HCT116 (cell line): Measurements from ENCODE around the gene TMEM52. TPM values are rescaled to one million over a fixed set of nuclear protein-coding genes. Genes with fewer than 3 reads are reported as not detected.

ENCODE experiments used
- ATAC-seq: fragments of 200-7000 bp; cut with Tn5 transposase; 2 replicates; pipeline ENCODE4 v1.9.1; 2020; ENCODE audit warnings: mild to moderate bottlenecking, moderate library complexity
- BruUV-seq: library from RNA; stranded (reverse); fragments of 400-500 nt; replicated peaks from 2 replicates; lab custom pipeline; 2021; lab: Mats Ljungman, UMichigan
- CTCF ChIA-PET: fragments of 300-600 bp; sonication (Branson Sonifier 250); formaldehyde crosslinking; loops from one replicate; lab custom pipeline; 2021; ENCODE audit warnings: antibody characterized with exemption; lab: Charles Lee
- POLR2A ChIA-PET: fragments of 300-600, 350-600 bp; sonication (Branson Sonifier 250); formaldehyde crosslinking; loops from one replicate; lab custom pipeline; 2021; ENCODE audit warnings: antibody characterized with exemption; lab: Charles Lee
- RAD21 ChIA-PET, 2 experiments: fragments of 300-600 bp; sonication (Branson Sonifier 250); formaldehyde crosslinking; loops; one replicate each; lab custom pipeline; 2023; ENCODE audit warnings: low total read pairs in 2 of 2; ENCODE audit not compliant: uncharacterized antibody in 2 of 2, unreplicated experiment in 2 of 2, low non-redundant PET in 1 of 2; lab: Charles Lee
- DNase-seq: peaks from one replicate; pipeline ENCODE4 v3.0.0-alpha.2; 2010; ENCODE audit warnings: low read depth, low spot score
- H2AFZ ChIP-seq: fragments of 200-600 bp; shearing (Covaris generic), sonication (generic); 2 replicates; pipeline ENCODE4 v1.6.1; 2017; ENCODE audit warnings: low read depth, mixed run types, mixed read lengths, antibody characterized with exemption, low read length; ENCODE audit not compliant: poor library complexity, severe bottlenecking
- H3K27ac ChIP-seq: 2 replicates; pipeline ENCODE4 v1.5.1; 2012; ENCODE audit warnings: low read depth, low read length
- H3K27me3 ChIP-seq: fragments of 200-600 bp; sonication (generic); 2 replicates; pipeline ENCODE4 v1.6.1; 2016; ENCODE audit warnings: mixed run types, low read length, mixed read lengths; ENCODE audit not compliant: insufficient read depth
- H3K36me3 ChIP-seq, 2 experiments: fragments of 200-500 bp in 1 of 2; fragments of 200-600 bp in 1 of 2; sonication (Bioruptor generic) in 1 of 2; sonication (generic) in 1 of 2; 2 replicates each; pipeline versions ENCODE4 v1.5.1 to v1.6.1; 2014 to 2016; ENCODE audit warnings: low read length in 2 of 2, inconsistent platforms in 1 of 2, mixed read lengths in 1 of 2, mixed run types in 1 of 2; ENCODE audit not compliant: insufficient read depth in 2 of 2, control insufficient read depth in 1 of 2
- H3K4me1 ChIP-seq, 2 experiments: fragments of 200-600 bp in 1 of 2; sonication (generic) in 1 of 2; 2 replicates each; pipeline versions ENCODE4 v1.5.1 to v1.6.1; 2012 to 2017; ENCODE audit warnings: low read length in 2 of 2, inconsistent platforms in 1 of 2, mild to moderate bottlenecking in 1 of 2, mixed read lengths in 1 of 2, mixed run types in 1 of 2, moderate library complexity in 1 of 2; ENCODE audit not compliant: insufficient read depth in 2 of 2, control insufficient read depth in 1 of 2
- H3K4me2 ChIP-seq: fragments of 200-600 bp; sonication (generic); 2 replicates; pipeline ENCODE4 v1.6.1; 2017; ENCODE audit warnings: mixed run types, low read length, mixed read lengths
- H3K4me3 ChIP-seq, 2 experiments: fragments of 200-600 bp in 1 of 2; sonication (generic) in 1 of 2; replicated peaks in 1 of 2; 2 replicates each; pipeline ENCODE4 v1.5.1; 2011 to 2016; ENCODE audit warnings: low read length in 2 of 2, control low read depth in 1 of 2, low read depth in 1 of 2, mild to moderate bottlenecking in 1 of 2, mixed read lengths in 1 of 2, mixed run types in 1 of 2
- H3K79me2 ChIP-seq: fragments of 200-600 bp; sonication (generic); 2 replicates; pipeline ENCODE4 v1.6.1; 2017; ENCODE audit warnings: mild to moderate bottlenecking, mixed run types, low read length, moderate library complexity, mixed read lengths; ENCODE audit not compliant: insufficient read depth
- H3K9ac ChIP-seq: fragments of 200-600 bp; sonication (generic); 2 replicates; pipeline ENCODE4 v1.6.1; 2016; ENCODE audit warnings: low read length, mixed read lengths
- H3K9me2 ChIP-seq: fragments of 200-600 bp; sonication (generic), shearing (Covaris generic); 2 replicates; pipeline ENCODE4 v1.6.1; 2017; ENCODE audit warnings: mixed run types, mild to moderate bottlenecking, moderate library complexity; ENCODE audit not compliant: insufficient read depth
- H3K9me3 ChIP-seq, 2 experiments: fragments of 200-500 bp in 1 of 2; fragments of 200-600 bp in 1 of 2; sonication (Bioruptor generic) in 1 of 2; sonication (generic) in 1 of 2; 2 replicates each; pipeline ENCODE4 v1.6.1; 2014 to 2017; ENCODE audit warnings: low read length in 2 of 2, mixed read lengths in 2 of 2, inconsistent platforms in 1 of 2, low read depth in 1 of 2, mild to moderate bottlenecking in 1 of 2, mixed run types in 1 of 2, moderate library complexity in 1 of 2; ENCODE audit not compliant: control insufficient read depth in 1 of 2, insufficient read depth in 1 of 2
- H4K20me1 ChIP-seq: fragments of 200-600 bp; sonication (generic), shearing (Covaris generic); 2 replicates; pipeline ENCODE4 v1.6.1; 2017; ENCODE audit warnings: mixed run types, mild to moderate bottlenecking, moderate library complexity; ENCODE audit not compliant: insufficient read depth
- CTCF ChIP-seq, 3 experiments: fragments of 200-600 bp in 1 of 3; sonication (generic) in 1 of 3; IDR thresholded peaks in 2 of 3; conservative IDR thresholded peaks in 1 of 3; 2 replicates each; pipeline ENCODE4 v1.5.1; 2012 to 2017; ENCODE audit warnings: low read depth in 2 of 3, low read length in 2 of 3, antibody characterized with exemption in 1 of 3, borderline replicate concordance in 1 of 3, control low read depth in 1 of 3, mild to moderate bottlenecking in 1 of 3, mixed read lengths in 1 of 3, mixed run types in 1 of 3, moderate library complexity in 1 of 3; ENCODE audit not compliant: insufficient read depth in 1 of 3
- EZH2 ChIP-seq: fragments of 200-600 bp; sonication (generic); IDR thresholded peaks from 2 replicates; pipeline ENCODE4 v1.6.1; 2017; ENCODE audit warnings: antibody characterized with exemption, mixed run types
- JUND ChIP-seq: IDR thresholded peaks from 2 replicates; pipeline ENCODE4 v1.6.1; 2012
- REST ChIP-seq: IDR thresholded peaks from 2 replicates; pipeline ENCODE4 v1.6.1; 2012; ENCODE audit warnings: low read depth
- SP1 ChIP-seq: IDR thresholded peaks from 2 replicates; pipeline ENCODE4 v1.6.1; 2012; ENCODE audit warnings: low read depth
- YY1 ChIP-seq: IDR thresholded peaks from 2 replicates; pipeline ENCODE4 v1.6.1; 2011; ENCODE audit warnings: low read length, low read depth, moderate library complexity, mild to moderate bottlenecking; ENCODE audit not compliant: insufficient replicate concordance; ENCODE audit errors: extremely low read depth
- intact Hi-C: fragments of 100-400 bp; cut with micrococcal nuclease; formaldehyde crosslinking; loops from 2 replicates; pipeline ENCODE4 v1.10.0; 2022
- total RNA-seq: library from RNA; stranded (reverse); gene quantifications from one replicate; pipeline ENCODE4 v1.2.1, GENCODE V29; 2021; ENCODE audit not compliant: unreplicated experiment

Gene TMEM52
- total RNA-seq, 1 experiment from 2014 or later, result 27.5 TPM

GRCh38 chr1:1895456-1896336 is 23.4 kb downstream of the TMEM52 start:
- Histone ChIP-seq H3K9me2 (no peaks in the 10 kb centered on the region), H3K36me3 (no peaks in the 10 kb centered on the region), H4K20me1 (no peaks in the 10 kb centered on the region), H3K4me2 (no peak overlapping the region), H3K9me3 (no peaks in the 10 kb centered on the region), H3K4me3 (no peak overlapping the region), H2AFZ (no peak overlapping the region), H3K79me2 (no peaks in the 10 kb centered on the region), H3K27me3 (no peaks in the 10 kb centered on the region), H3K4me1 (peaks cover 32 to 49% of the 10 kb centered on the region in 2 experiments), H3K27ac (no peak overlapping the region; the same call in 1 of the 2 replicates), H3K9ac (no peak overlapping the region)
- ChIA-PET POLR2A (interaction anchor here (1.6 to 2.0 kb wide), 2 partner anchors 10 to 13 kb away, joined by 5 read pairs; no protein-coding TSS in a partner anchor), CTCF (interaction anchor here (1.2 to 1.9 kb wide), 3 partner anchors 10 to 13 kb away, joined by 4 to 9 read pairs (median 5); no protein-coding TSS in a partner anchor), RAD21 (no interaction called here)
- no TSS peak for BruUV-seq
- ATAC-seq (no peak), DNase-seq (no peak)
- TF ChIP-seq CTCF (IDR thresholded peaks at IDR 0.05 in 2 of 3, conservative IDR thresholded peaks at IDR 0.05 in 1 of 3; ENCODE audit: borderline replicate concordance in 1 of 3, insufficient read depth in 1 of 3, low read depth in 2 of 3, low read length in 2 of 3) (no peak), SP1 (no peak), YY1 (no peak)
- intact Hi-C loops, result no loop called here

- Histone ChIP-seq H2AFZ (no peak overlapping the region), H3K27ac (peak overlapping the region; percentile 6; the same call in 1 of the 2 replicates), H3K4me3 (no peak overlapping the region), H4K20me1 (no peaks in the 10 kb centered on the region), H3K4me2 (peak overlapping the region; percentile 37; the same call in 1 of the 2 replicates), H3K27me3 (no peaks in the 10 kb centered on the region), H3K79me2 (peaks cover 2% of the 10 kb centered on the region), H3K4me1 (peaks cover 32 to 49% of the 10 kb centered on the region in 2 experiments), H3K9me3 (no peaks in the 10 kb centered on the region), H3K9me2 (no peaks in the 10 kb centered on the region), H3K9ac (no peak overlapping the region), H3K36me3 (no peaks in the 10 kb centered on the region)
- RAD21 ChIA-PET, result no interaction called here
- CTCF ChIA-PET, result interaction anchor here (1.2 kb wide), 1 partner anchor 11 kb away, joined by 5 read pairs; no protein-coding TSS in a partner anchor
- intact Hi-C loops, result no loop called here
- no peak for ATAC-seq
- DNase-seq, result no peak
- no TSS peak for BruUV-seq
- POLR2A ChIA-PET, result interaction anchor here (1.6 kb wide), 1 partner anchor 14 kb away, joined by 5 read pairs; no protein-coding TSS in a partner anchor
- TF ChIP-seq SP1, result no peak
- TF ChIP-seq JUND, result no peak
- no peak for TF ChIP-seq REST
- TF ChIP-seq EZH2, result no peak
Observed at GRCh38 chr1:1895060-1895418, 24.0 kb downstream of the TMEM52 start.
